Stimulated activated CD8-positive, alpha-beta memory T cell treated with anti-CD3 and anti-CD28 coated beads, Interleukin-4, amount 100 ng/mL, for 48 hours (primary cell): Measurements from ENCODE around the gene OR2H2.

Experiments
- DNase-seq: peaks from one replicate; pipeline ENCODE4 v3.0.0-alpha.2; 2020

OR2H2 gene

DNA sequence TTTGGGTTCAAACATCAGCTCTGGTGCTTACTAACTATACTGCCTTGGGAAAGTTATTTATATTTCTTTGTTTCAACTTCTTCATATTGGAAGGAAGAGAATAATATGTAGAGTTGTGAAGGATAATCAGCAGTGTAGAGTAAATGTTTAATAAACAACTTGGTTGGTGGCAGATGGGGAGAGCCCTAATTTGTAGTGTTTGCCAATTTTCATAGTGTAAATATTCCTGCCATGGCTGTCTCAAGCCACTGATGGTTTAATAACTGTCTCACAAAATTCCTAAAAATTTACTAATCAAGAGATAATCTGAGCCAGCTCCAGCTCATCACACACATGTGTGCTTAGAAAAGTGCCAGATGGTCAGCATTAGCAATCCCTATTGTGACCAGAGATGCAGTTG, at the start of gene OR2H2:
TSS of gene OR2H2 (plus strand) at position 301 of the 400 bp plus-strand sequence. CDS start 2,824 bp downstream, outside the sequence.
- DNase-seq, result no peak

DNA sequence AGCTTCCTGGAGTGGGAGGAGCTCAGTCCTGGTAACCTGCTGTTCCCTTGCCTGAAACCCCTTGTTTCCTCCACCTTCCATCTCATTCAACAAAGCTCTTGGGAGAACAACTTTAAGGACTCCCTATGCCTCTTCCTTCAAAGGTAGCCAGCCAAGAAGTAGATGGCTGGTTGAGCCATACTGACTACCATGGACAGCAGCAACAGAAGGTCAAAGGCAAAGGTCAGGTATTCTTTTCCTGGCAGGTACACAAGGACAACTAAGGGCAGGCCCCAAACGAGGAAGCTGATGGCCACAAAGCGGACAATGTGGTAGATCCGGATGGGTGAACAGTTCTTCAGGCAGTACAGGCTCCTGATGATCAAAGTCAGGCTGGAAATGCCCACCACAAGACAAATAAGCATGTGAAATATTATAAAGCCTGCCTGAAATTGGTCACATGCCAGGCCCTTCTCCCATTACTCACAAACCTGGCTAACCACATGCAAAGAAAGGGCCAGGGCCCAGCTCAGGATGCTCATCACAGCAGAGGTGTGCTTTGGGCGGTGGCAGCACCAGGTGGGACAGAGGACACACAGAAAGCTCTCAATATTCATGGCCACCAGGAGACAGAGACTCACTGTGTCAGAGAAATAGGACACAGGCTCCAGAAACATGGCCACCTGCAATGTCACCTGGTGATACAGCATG, 47.1 kb upstream of the OR2H2 start:
- DNase-seq, result no peak

DNA sequence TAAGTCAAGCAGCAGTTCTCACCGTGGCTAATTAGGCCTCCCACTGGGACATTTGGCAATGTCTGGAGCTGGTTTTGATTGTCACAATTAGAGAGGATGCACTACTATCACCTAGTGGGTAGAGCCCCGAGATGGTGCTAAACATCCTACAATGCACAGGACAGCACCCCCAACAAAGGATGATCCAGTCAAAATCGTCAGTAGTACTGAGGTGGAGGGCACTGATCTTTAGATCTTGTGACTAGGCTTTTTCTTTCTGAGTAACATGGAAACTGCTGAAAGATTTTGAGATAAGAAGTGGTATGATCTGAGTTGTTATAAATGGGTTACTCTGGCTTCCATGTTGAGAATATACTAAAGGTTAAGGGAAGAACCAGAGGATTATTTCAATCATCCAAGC, 37.3 kb upstream of the OR2H2 start:
- no peak for DNase-seq

GRCh38 chr6:29552512-29553051, 32.3 kb upstream of the OR2H2 start:
- no peak for DNase-seq

DNA sequence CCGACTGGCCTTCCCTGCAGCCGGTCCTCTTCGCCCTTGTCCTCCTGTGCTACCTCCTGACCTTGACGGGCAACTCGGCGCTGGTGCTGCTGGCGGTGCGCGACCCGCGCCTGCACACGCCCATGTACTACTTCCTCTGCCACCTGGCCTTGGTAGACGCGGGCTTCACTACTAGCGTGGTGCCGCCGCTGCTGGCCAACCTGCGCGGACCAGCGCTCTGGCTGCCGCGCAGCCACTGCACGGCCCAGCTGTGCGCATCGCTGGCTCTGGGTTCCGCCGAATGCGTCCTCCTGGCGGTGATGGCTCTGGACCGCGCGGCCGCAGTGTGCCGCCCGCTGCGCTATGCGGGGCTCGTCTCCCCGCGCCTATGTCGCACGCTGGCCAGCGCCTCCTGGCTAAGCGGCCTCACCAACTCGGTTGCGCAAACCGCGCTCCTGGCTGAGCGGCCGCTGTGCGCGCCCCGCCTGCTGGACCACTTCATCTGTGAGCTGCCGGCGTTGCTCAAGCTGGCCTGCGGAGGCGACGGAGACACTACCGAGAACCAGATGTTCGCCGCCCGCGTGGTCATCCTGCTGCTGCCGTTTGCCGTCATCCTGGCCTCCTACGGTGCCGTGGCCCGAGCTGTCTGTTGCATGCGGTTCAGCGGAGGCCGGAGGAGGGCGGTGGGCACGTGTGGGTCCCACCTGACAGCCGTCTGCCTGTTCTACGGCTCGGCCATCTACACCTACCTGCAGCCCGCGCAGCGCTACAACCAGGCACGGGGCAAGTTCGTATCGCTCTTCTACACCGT, 31.5 kb upstream of the OR2H2 start:
- peak; percentile 47 for DNase-seq

- DNase-seq, result no peak
Measured at GRCh38 chr6:29554764-29555163, 30.2 kb upstream of the OR2H2 start.

- DNase-seq, result no peak
Measured at GRCh38 chr6:29557320-29557719, 27.6 kb upstream of the OR2H2 start.

DNA sequence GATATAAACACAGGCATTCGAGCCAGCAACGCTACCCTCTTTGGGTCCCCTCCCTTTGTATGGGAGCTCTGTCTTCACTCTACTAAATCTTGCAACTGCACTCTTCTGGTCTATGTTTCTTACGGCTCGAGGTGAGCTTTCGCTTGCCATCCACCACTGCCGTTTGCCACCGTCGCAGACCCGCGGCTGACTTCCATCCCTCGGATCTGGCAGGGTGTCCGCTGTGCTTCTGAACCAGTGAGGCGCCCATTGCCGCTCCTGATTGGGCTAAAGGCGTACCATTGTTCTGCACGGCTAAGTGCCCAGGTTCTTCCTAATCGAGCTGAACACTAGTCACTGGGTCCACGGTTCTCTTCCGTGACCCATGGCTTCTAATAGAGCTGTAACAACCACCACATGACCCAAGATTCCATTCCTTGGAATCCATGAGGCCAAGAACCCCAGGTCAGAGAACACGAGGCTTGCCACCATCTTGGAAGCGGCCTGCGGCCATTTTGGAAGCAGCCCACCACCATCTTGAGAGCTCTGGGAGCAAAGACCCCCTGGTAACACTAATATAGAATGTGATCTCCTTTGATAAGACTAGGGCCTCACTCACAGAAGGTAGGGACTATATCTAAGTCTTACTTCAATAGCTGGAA, 26.4 kb upstream of the OR2H2 start:
- DNase-seq, result no peak

- no peak for DNase-seq
Measured at GRCh38 chr6:29559524-29560287, 25.2 kb upstream of the OR2H2 start, which contains the start of gene UBD. UBD (minus strand) TSS chr6:29559732; CDS start chr6:29559701, 31 bp downstream.

- DNase-seq, result no peak
Measured at GRCh38 chr6:29561091-29561490, 23.8 kb upstream of the OR2H2 start.

GRCh38 chr6:29561606-29562181, 23.2 kb upstream of the OR2H2 start:
- no peak for DNase-seq

DNA sequence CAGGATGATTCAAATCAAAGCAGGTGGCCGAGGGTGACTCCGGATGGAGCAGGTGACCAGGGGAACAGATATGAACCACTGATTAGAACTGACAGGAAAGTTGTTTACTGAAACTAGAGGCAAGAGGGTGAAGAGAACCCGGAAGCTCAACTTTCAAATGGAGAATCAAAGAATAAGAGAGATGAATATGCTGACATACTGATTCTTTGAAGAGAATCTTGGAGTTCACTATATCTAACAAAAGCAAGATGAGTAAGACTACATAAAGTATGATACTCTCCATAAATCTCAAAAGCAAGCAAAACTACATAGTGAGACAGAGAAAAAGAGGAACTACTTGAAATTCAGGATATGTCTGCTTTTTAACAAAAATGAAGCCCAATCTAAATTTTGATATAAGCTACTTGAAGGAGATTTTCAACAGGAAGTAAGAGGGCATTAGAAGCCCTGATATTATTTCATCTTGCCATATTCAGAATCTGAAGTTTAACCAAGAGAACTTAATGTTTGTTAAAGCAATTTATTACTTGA, 21.4 kb upstream of the OR2H2 start:
- DNase-seq, result no peak

DNA sequence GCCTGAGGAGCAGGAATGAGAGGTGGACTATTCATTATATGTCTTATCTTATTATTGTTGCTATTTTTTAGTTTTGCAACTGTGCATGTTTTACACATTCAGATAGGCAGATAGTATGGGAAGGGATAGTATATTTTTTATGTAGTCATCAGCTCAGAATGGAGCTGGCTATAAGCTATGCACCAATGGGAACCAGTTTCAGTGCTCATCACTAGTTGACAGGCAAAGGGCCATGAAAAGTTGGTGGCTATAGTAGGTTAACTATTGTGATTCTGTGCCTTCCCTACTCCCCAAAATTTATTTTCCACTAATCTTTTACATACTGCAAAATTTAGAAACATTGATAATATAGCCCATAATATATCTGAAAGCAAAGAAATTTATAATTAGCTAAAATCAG, 20.0 kb upstream of the OR2H2 start:
- no peak for DNase-seq

- no peak for DNase-seq
Measured at GRCh38 chr6:29566856-29567255, 18.1 kb upstream of the OR2H2 start.

- DNase-seq, result no peak
Measured at GRCh38 chr6:29567541-29567940, 17.4 kb upstream of the OR2H2 start.

GRCh38 chr6:29567991-29568390, 16.9 kb upstream of the OR2H2 start:
- no peak for DNase-seq

DNA sequence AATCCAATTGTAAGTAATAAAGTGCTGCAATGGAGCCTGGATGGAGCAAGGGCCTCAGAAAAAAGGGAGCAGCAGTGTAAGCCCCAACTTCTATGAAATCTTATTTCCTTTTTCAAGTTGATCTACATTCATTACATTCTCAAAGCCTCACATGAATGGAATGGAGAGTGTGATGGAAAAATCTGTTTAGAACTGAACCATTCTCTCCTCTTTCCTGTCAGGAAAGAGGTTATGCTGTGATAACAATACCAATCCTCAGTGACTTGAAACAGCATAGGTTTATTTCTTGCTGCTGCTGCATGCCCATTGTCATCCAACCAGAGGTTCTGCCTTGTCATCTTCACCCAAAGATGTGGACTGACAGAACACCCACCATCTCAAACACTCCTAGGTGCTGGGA, 8.9 kb upstream of the OR2H2 start:
- no peak for DNase-seq

DNA sequence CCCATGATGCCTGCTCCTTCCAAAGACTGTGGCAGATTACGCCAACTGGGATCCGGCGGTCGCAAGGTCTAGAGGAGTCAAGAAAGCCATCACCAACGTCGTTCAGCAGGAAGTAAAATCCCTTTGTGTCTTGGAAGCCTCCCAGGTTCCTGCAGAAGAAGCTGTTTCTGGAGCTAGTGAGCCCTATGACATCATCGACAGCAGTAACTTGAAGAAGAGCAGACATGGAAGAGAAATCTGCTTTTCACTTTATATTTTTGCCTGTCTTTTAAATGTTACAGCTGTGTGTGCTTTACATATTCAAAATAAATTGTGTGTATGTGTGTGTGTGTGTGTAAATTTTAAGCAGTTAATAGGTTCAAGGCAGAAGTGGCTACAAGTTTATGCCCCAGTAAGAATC, 7.4 kb upstream of the OR2H2 start:
- DNase-seq, result no peak

GRCh38 chr6:29589423-29590048, 4.6 kb downstream of the OR2H2 start:
- peak; percentile 68 for DNase-seq

GRCh38 chr6:29590218-29590808, 5.4 kb downstream of the OR2H2 start:
- DNase-seq, result no peak

- DNase-seq, result no peak
Measured at GRCh38 chr6:29591677-29592076, 6.8 kb downstream of the OR2H2 start.
